IMR-90 (cell line): Measurements from ENCODE around the gene FAF1. TPM values are rescaled to one million over a fixed set of nuclear protein-coding genes. Genes with fewer than 3 reads are reported as not detected.
A peak's percentile ranks its signal among the peaks of the same experiment; 100 is the strongest.

ENCODE experiments used
- ATAC-seq: fragments of 200-7000 bp; cut with Tn5 transposase; 2 replicates; pipeline ENCODE4 v1.9.1; 2020; ENCODE audit warnings: low read depth, mild to moderate bottlenecking, moderate library complexity
- BruUV-seq: library from RNA; stranded (reverse); fragments of 400-500 nt; replicated peaks from 2 replicates; lab custom pipeline; 2021; lab: Mats Ljungman, UMichigan
- CTCF ChIA-PET: fragments of 300-600 bp; formaldehyde crosslinking; extraction: SDS; loops from one replicate; lab custom pipeline; 2021; ENCODE audit warnings: antibody characterized with exemption; lab: Yijun Ruan, JAX
- POLR2A ChIA-PET: fragments of 300-600 bp; sonication (Branson Sonifier 250); formaldehyde crosslinking; loops from one replicate; lab custom pipeline; 2022; ENCODE audit warnings: antibody characterized with exemption; ENCODE audit not compliant: unreplicated experiment; lab: Charles Lee
- DNase-seq: peaks from one replicate; pipeline ENCODE4 v3.0.0; 2013
- H2AFZ ChIP-seq: replicated peaks from 2 replicates; pipeline ENCODE3; 2013; ENCODE audit warnings: low read length, mild to moderate bottlenecking; ENCODE audit not compliant: poor library complexity
- H2AK5ac ChIP-seq: 2 replicates; pipeline ENCODE4 v1.6.1; 2013; ENCODE audit warnings: low read depth, low read length, inconsistent platforms
- H2AK9ac ChIP-seq: replicated peaks from 2 replicates; pipeline ENCODE3; 2013; ENCODE audit warnings: mild to moderate bottlenecking, low read depth, low read length, moderate library complexity; ENCODE audit not compliant: poor library complexity
- H2BK120ac ChIP-seq: 2 replicates; pipeline ENCODE4 v1.6.1; 2013; ENCODE audit warnings: low read depth, low read length, inconsistent platforms
- H2BK15ac ChIP-seq: 3 replicates; pipeline ENCODE4 v1.6.1; 2013; ENCODE audit warnings: low read depth, low read length, inconsistent platforms
- H2BK20ac ChIP-seq: 2 replicates; pipeline ENCODE4 v1.6.1; 2013; ENCODE audit warnings: low read depth, mild to moderate bottlenecking, inconsistent platforms, low read length, moderate library complexity
- H2BK5ac ChIP-seq: 2 replicates; pipeline ENCODE4 v1.6.1; 2013; ENCODE audit warnings: mild to moderate bottlenecking, low read depth, low read length, inconsistent platforms; ENCODE audit not compliant: poor library complexity, severe bottlenecking
- H3K14ac ChIP-seq: replicated peaks from 2 replicates; pipeline ENCODE4 v1.6.1; 2013; ENCODE audit warnings: low read depth, low read length, inconsistent platforms
- H3K18ac ChIP-seq: 2 replicates; pipeline ENCODE4 v1.6.1; 2013; ENCODE audit warnings: low read depth, low read length, control low read depth
- H3K23ac ChIP-seq: 2 replicates; pipeline ENCODE4 v1.6.1; 2013; ENCODE audit warnings: low read depth, low read length, inconsistent platforms
- H3K27ac ChIP-seq: 2 replicates; pipeline ENCODE4 v1.5.1; 2013; ENCODE audit warnings: mild to moderate bottlenecking, control low read depth, low read length; ENCODE audit not compliant: insufficient read depth
- H3K27me3 ChIP-seq: 2 replicates; pipeline ENCODE4 v1.6.1; 2013; ENCODE audit warnings: low read length; ENCODE audit not compliant: control insufficient read depth, insufficient read depth
- H3K36me3 ChIP-seq: 2 replicates; pipeline ENCODE4 v1.6.1; 2013; ENCODE audit warnings: low read length, mixed read lengths; ENCODE audit not compliant: control insufficient read depth, insufficient read depth
- H3K4ac ChIP-seq: 2 replicates; pipeline ENCODE4 v1.6.1; 2013; ENCODE audit warnings: low read depth, low read length, inconsistent platforms
- H3K4me1 ChIP-seq: 2 replicates; pipeline ENCODE4 v1.6.1; 2013; ENCODE audit warnings: low read length, mixed read lengths; ENCODE audit not compliant: control insufficient read depth, insufficient read depth
- H3K4me2 ChIP-seq: 2 replicates; pipeline ENCODE4 v1.6.1; 2013; ENCODE audit warnings: low read depth, mild to moderate bottlenecking, control low read depth, low read length, moderate library complexity
- H3K4me3 ChIP-seq: 2 replicates; pipeline ENCODE4 v1.5.1; 2013; ENCODE audit warnings: low read depth, mild to moderate bottlenecking, control low read depth, low read length, moderate library complexity; ENCODE audit not compliant: insufficient read depth
- H3K56ac ChIP-seq: 2 replicates; pipeline ENCODE4 v1.6.1; 2013; ENCODE audit warnings: low read length, inconsistent platforms; ENCODE audit not compliant: insufficient read depth; ENCODE audit errors: extremely low read depth
- H3K79me1 ChIP-seq, 2 experiments: 2 replicates each; pipeline ENCODE4 v1.6.1; 2013; ENCODE audit warnings: low read length in 2 of 2, inconsistent platforms in 1 of 2, low read depth in 1 of 2
- H3K9ac ChIP-seq: 2 replicates; pipeline ENCODE4 v1.6.1; 2013; ENCODE audit warnings: low read depth, low read length, control low read depth
- H3K9me1 ChIP-seq: 2 replicates; pipeline ENCODE4 v1.6.1; 2013; ENCODE audit warnings: low read length, inconsistent platforms; ENCODE audit not compliant: insufficient read depth
- H3K9me3 ChIP-seq: 2 replicates; pipeline ENCODE4 v1.6.1; 2013; ENCODE audit warnings: low read length; ENCODE audit not compliant: control insufficient read depth, insufficient read depth
- H4K20me1 ChIP-seq: 2 replicates; pipeline ENCODE4 v1.6.1; 2013; ENCODE audit warnings: low read length, inconsistent platforms; ENCODE audit not compliant: insufficient read depth
- H4K5ac ChIP-seq: 2 replicates; pipeline ENCODE4 v1.6.1; 2013; ENCODE audit warnings: mild to moderate bottlenecking, low read depth, low read length, control low read depth
- H4K8ac ChIP-seq, 2 experiments: 2 replicates each; pipeline ENCODE4 v1.6.1; 2013; ENCODE audit warnings: low read depth in 2 of 2, low read length in 2 of 2, control low read depth in 1 of 2, inconsistent platforms in 1 of 2
- H4K91ac ChIP-seq: 2 replicates; pipeline ENCODE4 v1.6.1; 2013; ENCODE audit warnings: low read depth, low read length, inconsistent platforms; ENCODE audit not compliant: insufficient read depth
- CHD1 ChIP-seq: IDR thresholded peaks from 2 replicates; pipeline ENCODE4 v1.6.1; 2012; ENCODE audit warnings: low read depth, low read length, improper control_type of control experiment
- CTCF ChIP-seq: conservative IDR thresholded peaks from 2 replicates; pipeline ENCODE4 v1.5.1; 2012; ENCODE audit warnings: mild to moderate bottlenecking, low read depth, low read length, improper control_type of control experiment
- ELK1 ChIP-seq: fragments of 150-350 bp; IDR thresholded peaks from 2 replicates; pipeline ENCODE4 v1.6.1; 2016; ENCODE audit warnings: low read depth, mild to moderate bottlenecking, low read length, moderate library complexity, borderline replicate concordance
- MAZ ChIP-seq: IDR thresholded peaks from 2 replicates; pipeline ENCODE4 v1.6.1; 2012; ENCODE audit warnings: low read depth, mild to moderate bottlenecking, low read length, improper control_type of control experiment, moderate library complexity, borderline replicate concordance
- MXI1 ChIP-seq: IDR thresholded peaks from 2 replicates; pipeline ENCODE4 v1.6.1; 2012; ENCODE audit warnings: low read depth, mild to moderate bottlenecking, low read length, moderate library complexity, borderline replicate concordance
- NFE2L2 ChIP-seq: fragments of 150-350 bp; IDR thresholded peaks from 2 replicates; pipeline ENCODE4 v1.6.1; 2016; ENCODE audit warnings: low read depth, mild to moderate bottlenecking, low read length
- POLR2A ChIP-seq: IDR thresholded peaks from 2 replicates; pipeline ENCODE4 v1.6.1; 2012; ENCODE audit warnings: mild to moderate bottlenecking, low read depth, low read length
- RAD21 ChIP-seq: IDR thresholded peaks from 2 replicates; pipeline ENCODE4 v1.6.1; 2012; ENCODE audit warnings: low read length, improper control_type of control experiment
- RCOR1 ChIP-seq: IDR thresholded peaks from 2 replicates; pipeline ENCODE4 v1.6.1; 2012; ENCODE audit warnings: mild to moderate bottlenecking, low read length, improper control_type of control experiment; ENCODE audit not compliant: insufficient replicate concordance
- WGBS, 2 experiments: methylation state at CpG; one replicate each; pipeline versions ENCODE4 v1.1.5 to v1.1.7; 2013; ENCODE audit warnings: missing lambda C conversion rate in 2 of 2; ENCODE audit not compliant: insufficient read length in 1 of 2; ENCODE audit errors: extremely low coverage in 2 of 2; 5-methylcytosine and 5-hydroxymethylcytosine counted together
- dilution Hi-C: fragments of 300-500 bp; cut with HindIII; formaldehyde crosslinking; loops from one replicate; pipeline ENCODE4 v1.14.3; 2018; ENCODE audit warnings: low sequenced_read_pairs; ENCODE audit not compliant: unreplicated experiment
- in situ Hi-C: fragments of 300-500 bp; cut with MboI; formaldehyde crosslinking; loops from 3 replicates; pipeline ENCODE4 v1.14.3; 2019; ENCODE audit warnings: low sequenced_read_pairs, inconsistent platforms, mixed read lengths
- intact Hi-C: fragments of 100-400 bp; cut with micrococcal nuclease; formaldehyde crosslinking; loops from 2 replicates; pipeline ENCODE4 v1.10.0; 2022
- polyA plus RNA-seq, 3 experiments: library from polyadenylated mRNA; depleted of rRNA; stranded (reverse); fragments of >200 nt; gene quantifications; 2 replicates each; pipeline ENCODE4 v1.2.3, GENCODE V29; 2012; ENCODE audit warnings: low replicate concordance in 1 of 3
- total RNA-seq: library from RNA; depleted of rRNA; stranded (reverse); fragments of >200 nt; gene quantifications from 2 replicates; pipeline ENCODE4 v1.2.3, GENCODE V29; 2012

FAF1 gene
- total and polyA plus RNA-seq, 2 of the 4 experiments (the other 2 are of a cell fraction) = 18.8 to 72.9 TPM

- H3K9me3 ChIP-seq = no peaks in the 10 kb centered on the region
- DNase-seq (peak; percentile 69), ATAC-seq (peak; percentile 87)
- dilution Hi-C loops (no loop called here), in situ Hi-C loops (no loop called here), intact Hi-C loops (no loop called here)
- ChIA-PET CTCF (interaction anchor here (0.7 to 1.2 kb wide), 4 partner anchors 17 to 236 kb away, joined by 3 to 6 read pairs (median 4); no protein-coding TSS in a partner anchor), POLR2A (no interaction called here)
- peak overlapping the region; percentile 34; the same call in 1 of the 2 replicates for H3K18ac ChIP-seq
- no peak overlapping the region for H2AK9ac ChIP-seq
- no peak overlapping the region for H4K91ac ChIP-seq
- H3K14ac ChIP-seq = no peak overlapping the region; the same call in 1 of the 2 replicates
- H3K23ac ChIP-seq = peak overlapping the region; percentile 45
- no peaks in the 10 kb centered on the region for H3K79me1 ChIP-seq
- H4K20me1 ChIP-seq = no peaks in the 10 kb centered on the region
- H3K56ac ChIP-seq = no peak overlapping the region
- H3K4me2 ChIP-seq = peak overlapping the region; percentile 33; the same call in 1 of the 2 replicates
- no peaks in the 10 kb centered on the region for H3K36me3 ChIP-seq
- H2AFZ ChIP-seq = no peak overlapping the region
- no peak for TF ChIP-seq MAZ
- no peak for TF ChIP-seq CTCF
- no peak for TF ChIP-seq RAD21
- no peak for TF ChIP-seq NFE2L2
- TF ChIP-seq CHD1 = no peak
- TF ChIP-seq ELK1 = no peak
- TF ChIP-seq MXI1 = no peak
- no peak for TF ChIP-seq POLR2A
- peak; percentile 60 for TF ChIP-seq RCOR1
- peak overlapping the region; percentile 29; the same call in 1 of the 2 replicates for H2AK5ac ChIP-seq
- WGBS, 2 experiments = no CpG with 5 or more reads among the region's 7 CpGs
- H4K8ac ChIP-seq = peak overlapping the region in 1 of 2 experiments; percentile 65; a peak in 2 of 4 replicates
- H2BK15ac ChIP-seq = no peak overlapping the region; the same call in 2 of the 3 replicates
- H3K9me1 ChIP-seq = no peaks in the 10 kb centered on the region
- peak overlapping the region; percentile 5; the same call in 1 of the 2 replicates for H4K5ac ChIP-seq
- peak overlapping the region; percentile 65 for H2BK120ac ChIP-seq
- no peak overlapping the region for H3K4me3 ChIP-seq
- peak overlapping the region; percentile 50 for H2BK20ac ChIP-seq
- BruUV-seq = no TSS peak
- peak overlapping the region; percentile 75 for H2BK5ac ChIP-seq
- no peaks in the 10 kb centered on the region for H3K27me3 ChIP-seq
- no peak overlapping the region; the same call in 1 of the 2 replicates for H3K9ac ChIP-seq
- no peak overlapping the region for H3K27ac ChIP-seq
- peaks cover 4% of the 10 kb centered on the region; the same call in 1 of the 2 replicates for H3K4me1 ChIP-seq
- H3K4ac ChIP-seq = peak overlapping the region; percentile 30; the same call in 1 of the 2 replicates
Observed at GRCh38 chr1:50603274-50604271, 356.5 kb downstream of the FAF1 start.
